Endothelial cell of umbilical vein (primary cell): Measurements from ENCODE around the gene TOM1.

Source experiments
- CTCF ChIP-seq, 2 donors: IDR thresholded peaks; 1 replicate in 1 of 2; 2 replicates in 1 of 2; pipeline ENCODE4 v1.5.1; 2011; ENCODE audit warnings: low read length in 2 of 2, mild to moderate bottlenecking in 2 of 2, moderate library complexity in 2 of 2, control low read depth in 1 of 2, inconsistent platforms in 1 of 2, low read depth in 1 of 2; ENCODE audit not compliant: insufficient read depth in 1 of 2; ENCODE audit errors: extremely low read depth in 1 of 2
- JUN ChIP-seq: IDR thresholded peaks from 2 replicates; pipeline ENCODE4 v1.6.1; 2011; ENCODE audit warnings: borderline replicate concordance, low read depth; ENCODE audit not compliant: insufficient read length, insufficient read depth
- MYC ChIP-seq: IDR thresholded peaks from one replicate; pipeline ENCODE4 v1.6.1; 2011; ENCODE audit warnings: mild to moderate bottlenecking, low read depth, low read length
- POLR2AphosphoS5 ChIP-seq: IDR thresholded peaks from 2 replicates; pipeline ENCODE4 v1.6.1; 2012; ENCODE audit warnings: low read depth, mild to moderate bottlenecking, control low read depth, low read length, moderate library complexity; ENCODE audit not compliant: insufficient read depth

- TF ChIP-seq CTCF (IDR thresholded peaks at IDR 0.05; ENCODE audit: extremely low read depth in 1 of 2, insufficient read depth in 1 of 2, low read depth in 1 of 2, low read length in 2 of 2) (no peak), MYC (no peak), JUN (no peak), POLR2AphosphoS5 (no peak)
Observed at GRCh38 chr22:35317680-35318290, 18.1 kb downstream of the TOM1 start.
